Mucosa of descending colon (tissue), 3 donors: Measurements from ENCODE around the gene KLHL6. TPM values are rescaled to one million over a fixed set of nuclear protein-coding genes. Genes with fewer than 3 reads are reported as not detected.

Experiments used
- ATAC-seq: fragments of 200-7000 bp; cut with Tn5 transposase; one replicate; pipeline ENCODE4 v1.9.1; 2020; ENCODE audit warnings: mild to moderate bottlenecking, moderate library complexity
- DNase-seq, 3 donors: peaks; one replicate each; pipeline ENCODE4 v3.0.0-alpha.2; 2020
- H3K36me3 ChIP-seq: fragments of 200-600 bp; one replicate; pipeline ENCODE4 v1.8.0; 2021; ENCODE audit warnings: low read depth, mild to moderate bottlenecking
- H3K4me1 ChIP-seq: fragments of 200-600 bp; one replicate; pipeline ENCODE4 v1.8.0; 2021; ENCODE audit warnings: low read depth, mild to moderate bottlenecking
- H3K4me3 ChIP-seq: fragments of 200-600 bp; one replicate; pipeline ENCODE4 v1.8.0; 2021; ENCODE audit warnings: mild to moderate bottlenecking
- H3K9me3 ChIP-seq: fragments of 200-600 bp; one replicate; pipeline ENCODE4 v1.8.0; 2021; ENCODE audit warnings: mild to moderate bottlenecking
- intact Hi-C, 2 donors: fragments of 100-400 bp; cut with DNase I in 1 of 2; cut with micrococcal nuclease in 1 of 2; formaldehyde crosslinking; loops; one replicate each; pipeline versions ENCODE4 v1.11.0 to v1.11.1; 2022; cut with DNase I, micrococcal nuclease
- total RNA-seq, 3 donors: library from RNA; stranded (reverse); fragmentation: NEBNext Ultra II Directional in 2 of 3; extraction: Animal tissue kit (Norgen Biotek cat#: 25700) in 2 of 3; gene quantifications; one replicate each; pipeline versions ENCODE4 v1.2.1 to v1.2.4, GENCODE V29; 2021 to 2023
- TF ChIP-seq, protein P1 (sequence below): fragments of 200-600 bp; IDR thresholded peaks from one replicate; pipeline ENCODE4 v1.8.0; 2022; ENCODE audit warnings: antibody characterized with exemption, mild to moderate bottlenecking
- donor health status: DM: no; HTN: no; CAD: no; lungs with moderate emphysema.
- donor health status: DM: no; HTN: no; CAD: no.
- donor health status: DM: no; HTN: yes; CAD: no.

Gene KLHL6
- total RNA-seq, 3 donors from 2014 or later: 1.9 to 3.0 (median 1.9) TPM

DNA sequence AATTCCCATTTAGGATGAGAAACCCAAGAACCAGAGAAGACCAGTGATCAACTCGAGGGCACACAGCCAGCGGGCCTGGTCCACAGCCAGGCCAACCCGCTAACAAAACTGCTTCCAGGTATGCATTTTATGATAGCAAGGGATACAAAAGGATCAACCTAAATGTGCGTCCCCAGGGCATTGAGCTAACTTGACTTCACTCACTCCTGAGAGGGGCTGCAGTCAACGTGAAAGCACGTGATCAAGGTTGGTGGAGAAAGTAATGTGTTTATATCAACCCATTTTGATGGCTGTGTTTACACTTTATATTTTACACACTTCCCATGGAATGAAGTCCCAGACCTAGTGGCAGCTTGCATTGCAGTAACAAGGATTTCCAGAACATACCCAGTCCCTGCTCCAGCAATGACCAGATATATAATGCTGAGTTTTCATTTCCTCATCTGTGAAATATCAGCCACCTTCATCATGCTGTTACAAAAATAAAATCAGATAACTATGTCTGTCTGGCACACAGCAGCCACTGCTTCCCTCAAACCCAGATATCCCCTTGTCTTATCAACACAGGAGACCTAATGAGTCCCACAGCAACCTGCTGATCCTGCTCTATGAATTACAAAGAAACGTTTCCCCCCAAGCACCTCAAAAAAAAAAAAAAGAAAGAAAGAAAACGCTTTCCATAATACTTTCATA, 2.0 kb downstream of the KLHL6 start:
- DNase-seq: no peak
- TF ChIP-seq, protein P1, sequence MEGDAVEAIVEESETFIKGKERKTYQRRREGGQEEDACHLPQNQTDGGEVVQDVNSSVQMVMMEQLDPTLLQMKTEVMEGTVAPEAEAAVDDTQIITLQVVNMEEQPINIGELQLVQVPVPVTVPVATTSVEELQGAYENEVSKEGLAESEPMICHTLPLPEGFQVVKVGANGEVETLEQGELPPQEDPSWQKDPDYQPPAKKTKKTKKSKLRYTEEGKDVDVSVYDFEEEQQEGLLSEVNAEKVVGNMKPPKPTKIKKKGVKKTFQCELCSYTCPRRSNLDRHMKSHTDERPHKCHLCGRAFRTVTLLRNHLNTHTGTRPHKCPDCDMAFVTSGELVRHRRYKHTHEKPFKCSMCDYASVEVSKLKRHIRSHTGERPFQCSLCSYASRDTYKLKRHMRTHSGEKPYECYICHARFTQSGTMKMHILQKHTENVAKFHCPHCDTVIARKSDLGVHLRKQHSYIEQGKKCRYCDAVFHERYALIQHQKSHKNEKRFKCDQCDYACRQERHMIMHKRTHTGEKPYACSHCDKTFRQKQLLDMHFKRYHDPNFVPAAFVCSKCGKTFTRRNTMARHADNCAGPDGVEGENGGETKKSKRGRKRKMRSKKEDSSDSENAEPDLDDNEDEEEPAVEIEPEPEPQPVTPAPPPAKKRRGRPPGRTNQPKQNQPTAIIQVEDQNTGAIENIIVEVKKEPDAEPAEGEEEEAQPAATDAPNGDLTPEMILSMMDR: no peak
- intact Hi-C loops: loop anchor here in 1 of 2 donors (10.0 kb wide), 1 partner anchor 69 kb away; no protein-coding TSS in a partner anchor
- Histone ChIP-seq H3K9me3 (no peaks in the 10 kb centered on the region), H3K36me3 (no peaks in the 10 kb centered on the region), H3K4me1 (no peaks in the 10 kb centered on the region), H3K4me3 (no peak overlapping the region)
- no peak for ATAC-seq

DNA sequence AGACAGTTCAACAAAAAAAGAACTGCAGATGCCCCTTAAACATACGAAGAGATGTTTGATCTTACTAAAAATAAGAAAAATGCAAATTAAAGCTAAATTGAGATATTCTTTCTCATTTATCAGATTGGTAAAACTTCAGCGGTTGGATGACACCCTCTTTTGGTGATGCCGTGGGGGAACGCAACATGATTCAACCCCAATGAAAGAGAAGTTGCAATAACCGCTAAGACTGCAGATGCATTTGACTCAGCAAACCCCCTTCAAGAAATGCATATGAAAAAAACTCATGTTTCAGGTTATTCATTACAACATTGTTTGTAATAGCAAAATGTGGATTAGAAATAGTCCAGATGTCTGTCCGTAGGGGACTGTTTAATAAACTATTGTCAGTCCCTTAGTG, 3.6 kb downstream of the KLHL6 start:
- no peaks in the 10 kb centered on the region for H3K9me3 ChIP-seq
- no peak for ATAC-seq
- no peak for DNase-seq
- intact Hi-C loops: loop anchor here in 1 of 2 donors (10.0 kb wide), 1 partner anchor 67 kb away; no protein-coding TSS in a partner anchor
- H3K4me1 ChIP-seq: no peaks in the 10 kb centered on the region
- no peaks in the 10 kb centered on the region for H3K36me3 ChIP-seq
- TF ChIP-seq, protein P1: no peak
- no peak overlapping the region for H3K4me3 ChIP-seq

DNA sequence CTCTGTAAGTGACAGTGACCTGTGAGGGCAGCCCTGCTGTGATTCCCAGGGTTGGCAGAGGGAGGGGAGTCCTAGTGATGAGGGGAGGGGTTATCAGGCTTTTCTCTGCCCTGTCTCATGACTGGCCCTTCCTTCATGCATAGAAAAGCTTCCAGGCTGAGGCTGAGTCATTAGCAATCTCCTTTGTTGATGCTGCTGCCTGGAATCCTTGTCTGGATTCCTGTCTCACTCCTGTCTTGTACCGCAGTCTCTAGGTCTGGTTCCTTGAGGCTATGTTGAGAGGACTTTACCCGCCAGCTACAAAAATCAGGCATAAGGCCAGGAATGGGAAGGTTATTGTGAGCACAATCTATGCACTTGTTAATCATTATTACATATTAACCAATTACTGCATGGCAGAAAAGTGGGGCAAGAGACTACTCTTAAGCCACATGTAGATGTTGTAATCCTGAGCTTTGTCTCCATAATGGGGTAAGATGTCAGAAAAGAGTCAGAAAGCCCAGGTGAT, 7.2 kb downstream of the KLHL6 start:
- no peak overlapping the region for H3K4me3 ChIP-seq
- no peaks in the 10 kb centered on the region for H3K4me1 ChIP-seq
- TF ChIP-seq, protein P1: no peak
- ATAC-seq (peak; percentile 21), DNase-seq (no peak)
- intact Hi-C loops: no loop called here
- no peaks in the 10 kb centered on the region for H3K36me3 ChIP-seq
- H3K9me3 ChIP-seq: no peaks in the 10 kb centered on the region

DNA sequence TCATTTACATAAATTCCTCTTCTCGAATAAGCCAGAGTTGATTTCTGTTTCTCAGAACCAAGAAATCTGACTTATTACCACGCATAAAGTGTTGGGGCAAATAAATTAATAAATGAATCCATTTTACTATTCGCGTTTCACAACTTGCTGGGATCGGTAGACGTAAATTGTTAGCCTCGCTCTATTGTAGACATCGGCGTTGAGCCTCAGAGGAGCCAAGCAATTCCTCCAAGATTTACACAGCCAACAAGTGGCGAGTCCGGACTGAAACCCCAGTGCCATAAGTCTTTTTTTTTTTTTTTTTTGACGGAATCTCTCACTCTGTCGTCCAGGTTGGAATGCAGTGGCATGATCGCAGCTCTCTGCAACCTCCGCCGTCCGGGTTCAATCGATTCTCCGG, 8.9 kb downstream of the KLHL6 start:
- Histone ChIP-seq H3K4me3 (no peak overlapping the region), H3K36me3 (no peaks in the 10 kb centered on the region), H3K4me1 (no peaks in the 10 kb centered on the region), H3K9me3 (no peaks in the 10 kb centered on the region)
- intact Hi-C loops: no loop called here
- TF ChIP-seq, protein P1: no peak
- DNase-seq: no peak
- ATAC-seq: no peak

DNA sequence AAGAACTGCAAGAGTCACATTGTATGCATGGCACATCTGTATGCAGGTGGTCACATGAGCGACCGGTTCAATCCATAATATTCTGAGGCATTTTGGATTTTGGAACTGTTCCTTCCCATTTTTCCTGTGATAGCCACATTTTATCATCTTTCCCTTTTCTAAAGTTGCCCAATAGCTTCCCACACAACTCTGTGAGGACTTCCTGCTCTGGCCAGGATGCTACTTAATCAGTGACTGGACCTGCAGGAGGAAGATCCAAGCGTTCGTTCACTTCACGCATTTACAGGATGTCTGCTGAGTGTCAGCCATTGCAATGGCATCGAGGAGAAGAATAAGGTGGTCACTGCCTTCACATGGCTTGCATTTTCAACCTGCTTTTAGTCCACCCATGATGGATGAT, 9.8 kb downstream of the KLHL6 start:
- no peak for ATAC-seq

More for the DNA sequence above, 9.8 kb downstream of the KLHL6 start:
- Histone ChIP-seq H3K4me3 (no peak overlapping the region), H3K36me3 (no peaks in the 10 kb centered on the region), H3K4me1 (no peaks in the 10 kb centered on the region), H3K9me3 (no peaks in the 10 kb centered on the region)
- DNase-seq: no peak
- TF ChIP-seq, protein P1: no peak
- intact Hi-C loops: no loop called here
